GM18499 (cell line): Measurements from ENCODE around the gene HDGFL1.

Source experiments
- ATAC-seq: cut with Tn5 transposase; IDR thresholded peaks from one replicate; pipeline ENCODE4 v1.9.1; 2021; ENCODE audit warnings: moderate number of reproducible peaks; ENCODE audit not compliant: insufficient read depth, unreplicated experiment

Gene HDGFL1

GRCh38 chr6:22589118-22589517 is 19.8 kb downstream of the HDGFL1 start:
- ATAC-seq: no peak

- ATAC-seq: no peak
Observed at GRCh38 chr6:22590423-22590822, 21.1 kb downstream of the HDGFL1 start.

- no peak for ATAC-seq
Observed at GRCh38 chr6:22593895-22594294, 24.5 kb downstream of the HDGFL1 start.

GRCh38 chr6:22596011-22596410 is 26.6 kb downstream of the HDGFL1 start:
- ATAC-seq: no peak

GRCh38 chr6:22598339-22598738 is 29.0 kb downstream of the HDGFL1 start:
- ATAC-seq: no peak

GRCh38 chr6:22600059-22600458 is 30.7 kb downstream of the HDGFL1 start:
- ATAC-seq: no peak

- no peak for ATAC-seq
Observed at GRCh38 chr6:22601984-22602383, 32.6 kb downstream of the HDGFL1 start.

GRCh38 chr6:22605736-22606135 is 36.4 kb downstream of the HDGFL1 start:
- ATAC-seq: no peak

GRCh38 chr6:22610127-22610526 is 40.8 kb downstream of the HDGFL1 start:
- no peak for ATAC-seq

GRCh38 chr6:22612236-22612635 is 42.9 kb downstream of the HDGFL1 start:
- no peak for ATAC-seq

- no peak for ATAC-seq
Observed at GRCh38 chr6:22613051-22613450, 43.7 kb downstream of the HDGFL1 start.

- no peak for ATAC-seq
Observed at GRCh38 chr6:22613695-22614094, 44.3 kb downstream of the HDGFL1 start.

- ATAC-seq: no peak
Observed at GRCh38 chr6:22614547-22614946, 45.2 kb downstream of the HDGFL1 start.

GRCh38 chr6:22621028-22621427 is 51.7 kb downstream of the HDGFL1 start:
- no peak for ATAC-seq
